Testis (tissue), 3 donors: ENCODE results near the gene MET. TPM values are rescaled to one million over a fixed set of nuclear protein-coding genes. Genes with fewer than 3 reads are reported as not detected.

Source experiments
- DNase-seq: peaks from one replicate; pipeline ENCODE4 v3.0.0-alpha.2; 2019
- H3K27ac ChIP-seq, 2 donors: fragments of 200-600 bp; sonication (generic); one replicate each; pipeline ENCODE4 v1.5.1; 2019
- H3K27me3 ChIP-seq: fragments of 200-600 bp; sonication (generic); one replicate; pipeline ENCODE4 v1.5.1; 2019
- H3K36me3 ChIP-seq: fragments of 200-600 bp; sonication (generic); one replicate; pipeline ENCODE4 v1.5.1; 2017; ENCODE audit warnings: low read depth; ENCODE audit errors: missing control alignments
- H3K4me1 ChIP-seq: fragments of 200-600 bp; sonication (generic); one replicate; pipeline ENCODE4 v1.5.1; 2019
- H3K4me3 ChIP-seq, 2 donors: fragments of 200-600 bp; sonication (generic); one replicate each; pipeline ENCODE4 v1.5.1; 2017 to 2019
- H3K9me3 ChIP-seq: fragments of 200-600 bp; sonication (generic); one replicate; pipeline ENCODE4 v1.5.1; 2017
- CTCF ChIP-seq, 3 experiments: fragments of 450-650 bp in 2 of 3; fragments of 200-600 bp in 1 of 3; sonication (generic) in 1 of 3; IDR thresholded peaks; one replicate each; pipeline ENCODE4 v1.5.1; 2016 to 2019; ENCODE audit warnings: antibody characterized with exemption in 3 of 3, mild to moderate bottlenecking in 2 of 3, moderate library complexity in 1 of 3
- POLR2A ChIP-seq: fragments of 450-650 bp; IDR thresholded peaks from one replicate; pipeline ENCODE4 v1.6.1; 2017; ENCODE audit warnings: antibody characterized with exemption, mild to moderate bottlenecking, moderate library complexity
- WGBS, 2 donors: methylation state at CpG; one replicate each; pipeline ENCODE4 v1.1.5; 2018; 5-methylcytosine and 5-hydroxymethylcytosine counted together
- intact Hi-C: fragments of 100-400 bp; cut with DNase I; formaldehyde crosslinking; loops from one replicate; pipeline ENCODE4 v1.15.1; 2023; ENCODE audit warnings: low total_unique reads
- polyA plus RNA-seq: library from polyadenylated mRNA; stranded (reverse); fragments of 350-450 nt; fragmentation: Illumina TruSeq; extraction: RNeasy Lipid Tissue Mini Kit (QIAGEN cat#74804); gene quantifications from one replicate; pipeline ENCODE4 v1.2.3, GENCODE V29; 2014; ENCODE audit warnings: low read depth, low replicate concordance; ENCODE audit not compliant: insufficient read depth
- total RNA-seq, 2 donors: library from RNA; depleted of rRNA; stranded (reverse); fragments of >200 nt; gene quantifications; one replicate each; pipeline ENCODE4 v1.2.3, GENCODE V29; 2016

The MET gene
- total and polyA plus RNA-seq, 3 donors from 2014 or later: 2.0 to 3.9 (median 3.2) TPM

GRCh38 chr7:116708861-116709260, 36.9 kb downstream of the MET start:
- DNase-seq: no peak
- H3K4me3 ChIP-seq: no peak overlapping the region
- no peaks in the 10 kb centered on the region for H3K4me1 ChIP-seq
- 94 to 95% methylated on average over 1 of the region's 1 CpG for WGBS, 2 donors
- H3K27me3 ChIP-seq: no peaks in the 10 kb centered on the region
- intact Hi-C loops: no loop called here
- TF ChIP-seq POLR2A: no peak
- TF ChIP-seq CTCF (IDR thresholded peaks at IDR 0.05): no peak
- H3K27ac ChIP-seq: no peak overlapping the region
- no peaks in the 10 kb centered on the region for H3K36me3 ChIP-seq
- no peaks in the 10 kb centered on the region for H3K9me3 ChIP-seq

- no peak for DNase-seq
- H3K4me1 ChIP-seq: no peaks in the 10 kb centered on the region
- TF ChIP-seq CTCF (IDR thresholded peaks at IDR 0.05) (no peak), POLR2A (no peak)
- H3K36me3 ChIP-seq: no peaks in the 10 kb centered on the region
- no peaks in the 10 kb centered on the region for H3K9me3 ChIP-seq
- no peaks in the 10 kb centered on the region for H3K27me3 ChIP-seq
- H3K27ac ChIP-seq: no peak overlapping the region
- 84 to 92% methylated on average over 4 of the region's 4 CpGs for WGBS, 2 donors
- intact Hi-C loops: no loop called here
- no peak overlapping the region for H3K4me3 ChIP-seq
These were observed 37.3 kb downstream of the MET start for GRCh38 chr7:116709336-116709735.

GRCh38 chr7:116710764-116711452, 38.9 kb downstream of the MET start:
- Histone ChIP-seq H3K4me1 (no peaks in the 10 kb centered on the region), H3K9me3 (no peaks in the 10 kb centered on the region), H3K4me3 (no peak overlapping the region), H3K36me3 (no peaks in the 10 kb centered on the region), H3K27me3 (no peaks in the 10 kb centered on the region), H3K27ac (no peak overlapping the region)
- DNase-seq: no peak
- intact Hi-C loops: no loop called here
- WGBS, 2 donors: 62 to 68% methylated on average over 3 of the region's 3 CpGs
- TF ChIP-seq POLR2A (no peak), CTCF (IDR thresholded peaks at IDR 0.05) (no peak)

- Histone ChIP-seq H3K4me1 (no peaks in the 10 kb centered on the region), H3K4me3 (no peak overlapping the region), H3K36me3 (no peaks in the 10 kb centered on the region), H3K27ac (no peak overlapping the region), H3K27me3 (no peaks in the 10 kb centered on the region), H3K9me3 (no peaks in the 10 kb centered on the region)
- 73 to 89% methylated on average over 4 of the region's 4 CpGs for WGBS, 2 donors
- DNase-seq: no peak
- TF ChIP-seq POLR2A (no peak), CTCF (IDR thresholded peaks at IDR 0.05) (no peak)
- intact Hi-C loops: no loop called here
These were observed 39.8 kb downstream of the MET start for GRCh38 chr7:116711790-116712189.

- Histone ChIP-seq H3K27me3 (no peaks in the 10 kb centered on the region), H3K4me3 (no peak overlapping the region), H3K4me1 (no peaks in the 10 kb centered on the region), H3K36me3 (no peaks in the 10 kb centered on the region), H3K9me3 (no peaks in the 10 kb centered on the region), H3K27ac (no peak overlapping the region)
- no peak for DNase-seq
- TF ChIP-seq CTCF (IDR thresholded peaks at IDR 0.05) (no peak), POLR2A (no peak)
- intact Hi-C loops: no loop called here
- 63 to 68% methylated on average over 4 of the region's 4 CpGs for WGBS, 2 donors
These were observed 41.5 kb downstream of the MET start for GRCh38 chr7:116713500-116713899.
